ENCODE data around the gene YAF2.

GRCh38 chr12:42161529-42161928 is 76.5 kb downstream of the YAF2 start:
- TF ChIP-seq CTCF (IDR thresholded peaks at IDR 0.05) (no peak), POLR2AphosphoS5 (IDR thresholded peaks at IDR 0.05; ENCODE audit: low read depth, low read length) (no peak), TCF7L2 (IDR thresholded peaks at IDR 0.05; ENCODE audit: low read depth, low read length) (no peak), REST (IDR thresholded peaks at IDR 0.05; ENCODE audit: insufficient read depth in 1 of 2, low read depth in 2 of 2, low read length in 1 of 2) (no peak)

Data from Panc1 (cell line).